NCI-H2171 (cell line): ENCODE results near the gene ZNF354B.
"Not testable (repeated sequence)": the region's sequence is repeated elsewhere in the genome, so short reads cannot be mapped to it uniquely, and the experiment has no call there.

Source experiments
- DNase-seq: peaks from one replicate; lab custom pipeline; 2025; lab: John Stamatoyannopoulos, UW

Gene ZNF354B

GRCh38 chr5:178859625-178860521 lies at the start of gene ZNF354B:
ZNF354B (plus strand) TSS chr5:178859953; CDS start chr5:178861048, 1,095 bp downstream.
- DNase-seq: peak; percentile 71

DNA sequence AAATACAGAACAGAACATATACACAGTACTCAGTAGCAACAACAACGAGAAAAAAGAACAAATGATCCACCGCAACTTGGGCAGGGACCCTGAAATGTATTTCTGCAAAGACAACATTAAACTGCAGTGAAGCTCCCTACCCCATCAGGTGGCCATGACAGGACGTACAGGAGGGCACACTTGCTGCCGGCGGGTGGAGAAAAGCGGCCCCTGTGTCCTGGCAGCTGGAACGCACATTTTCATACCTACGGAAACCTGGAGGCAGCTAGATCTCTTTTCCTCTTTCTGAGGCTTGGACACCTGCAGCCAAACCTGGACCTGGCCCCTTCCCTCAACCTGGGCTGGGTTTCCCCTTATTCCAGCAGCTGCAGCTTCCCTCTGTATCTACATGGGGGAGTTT lies 42.2 kb upstream of the ZNF354B start:
- DNase-seq: no peak

- DNase-seq: no peak
These were observed 41.7 kb upstream of the ZNF354B start for GRCh38 chr5:178818094-178818493.

DNA sequence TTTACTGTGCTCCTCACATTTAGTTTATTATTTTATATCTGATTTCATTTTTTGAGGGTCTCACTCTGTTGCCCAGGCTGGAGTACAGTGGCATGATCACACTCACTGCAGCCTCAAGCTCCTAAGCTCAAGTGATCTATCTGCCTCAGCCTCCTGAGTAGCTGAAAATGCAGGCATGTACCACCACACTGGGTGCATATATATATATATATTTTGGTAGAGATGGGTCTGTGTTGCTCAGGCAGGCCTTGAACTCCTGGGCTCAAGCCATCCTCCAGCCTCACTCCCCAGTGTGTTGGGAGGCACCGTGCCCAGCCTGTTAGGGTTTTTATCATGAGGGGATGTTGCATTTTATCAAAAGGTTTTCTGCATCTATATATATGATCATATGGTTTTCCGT lies 39.8 kb upstream of the ZNF354B start:
- DNase-seq: no peak

DNA sequence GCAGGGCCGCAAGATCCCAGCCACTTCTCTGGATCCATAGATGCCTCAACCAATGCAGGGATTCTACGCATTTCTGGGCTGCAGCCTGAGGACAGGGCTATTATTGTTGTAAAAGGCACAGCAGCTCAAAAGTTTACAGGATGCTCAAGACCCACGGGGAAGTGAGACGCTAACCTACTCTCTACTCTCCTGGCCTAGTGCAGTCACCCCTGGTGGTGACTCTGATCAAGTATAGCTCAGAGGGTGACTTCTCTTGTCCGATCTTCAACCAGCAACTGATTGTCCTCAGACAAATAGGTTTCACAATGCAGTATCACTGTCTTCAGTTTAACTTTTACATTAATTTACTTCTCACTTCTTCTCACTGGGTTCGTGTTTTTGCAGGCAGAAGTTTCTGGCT lies 34.3 kb upstream of the ZNF354B start:
- no peak for DNase-seq

GRCh38 chr5:178826216-178826615 lies 33.5 kb upstream of the ZNF354B start:
- DNase-seq: no peak

GRCh38 chr5:178827636-178828035 lies 32.1 kb upstream of the ZNF354B start:
- no peak for DNase-seq

DNA sequence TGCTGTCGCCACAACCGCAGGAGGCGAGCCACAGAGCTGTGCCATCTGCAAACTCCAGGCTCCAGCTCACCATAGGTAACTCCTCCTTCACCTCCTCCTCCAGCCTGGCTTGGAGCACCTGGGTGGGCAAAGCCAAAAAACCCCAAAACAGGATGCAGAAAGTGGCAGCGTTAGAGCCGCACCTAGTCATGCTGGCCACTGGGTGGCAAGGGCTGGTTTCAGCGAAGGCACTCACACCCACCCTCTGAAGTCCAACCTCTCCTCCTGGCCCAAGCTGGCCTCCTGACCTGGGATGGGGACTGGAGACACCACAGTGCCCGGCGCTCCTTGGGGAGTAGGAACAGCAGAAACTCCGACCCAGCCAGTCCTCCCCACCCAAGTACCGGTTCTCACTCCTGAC lies 28.7 kb upstream of the ZNF354B start:
- DNase-seq: no peak

DNA sequence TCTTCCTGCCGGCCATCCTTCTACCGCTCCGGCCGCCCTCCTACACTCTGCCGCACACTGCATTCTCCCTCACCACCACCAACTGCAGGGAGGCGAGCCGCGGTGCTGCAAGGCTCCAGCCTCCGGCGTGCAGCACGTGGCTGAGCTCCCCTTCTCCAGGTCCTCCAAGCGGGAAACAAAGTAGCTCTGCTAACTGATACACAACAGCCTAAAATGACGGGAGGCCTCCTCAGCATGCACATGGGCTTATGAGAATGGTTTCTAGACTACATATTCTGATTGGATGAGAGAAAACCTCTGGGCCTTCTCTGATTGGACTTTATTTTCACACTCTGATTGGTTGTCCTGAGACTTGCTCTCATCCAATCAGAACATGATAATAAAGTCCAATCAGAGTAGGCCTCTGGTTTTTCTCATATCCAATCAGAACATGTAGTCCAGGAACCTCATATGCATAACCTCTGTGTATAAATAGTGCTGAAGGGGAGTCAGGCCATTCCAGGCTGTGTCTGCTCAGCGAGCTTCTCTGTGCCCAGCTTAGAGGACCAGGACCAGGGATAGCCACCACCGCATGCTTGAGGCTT lies 27.0 kb upstream of the ZNF354B start:
- no peak for DNase-seq

- no peak for DNase-seq
These were observed 23.1 kb upstream of the ZNF354B start for GRCh38 chr5:178836628-178837027.

DNA sequence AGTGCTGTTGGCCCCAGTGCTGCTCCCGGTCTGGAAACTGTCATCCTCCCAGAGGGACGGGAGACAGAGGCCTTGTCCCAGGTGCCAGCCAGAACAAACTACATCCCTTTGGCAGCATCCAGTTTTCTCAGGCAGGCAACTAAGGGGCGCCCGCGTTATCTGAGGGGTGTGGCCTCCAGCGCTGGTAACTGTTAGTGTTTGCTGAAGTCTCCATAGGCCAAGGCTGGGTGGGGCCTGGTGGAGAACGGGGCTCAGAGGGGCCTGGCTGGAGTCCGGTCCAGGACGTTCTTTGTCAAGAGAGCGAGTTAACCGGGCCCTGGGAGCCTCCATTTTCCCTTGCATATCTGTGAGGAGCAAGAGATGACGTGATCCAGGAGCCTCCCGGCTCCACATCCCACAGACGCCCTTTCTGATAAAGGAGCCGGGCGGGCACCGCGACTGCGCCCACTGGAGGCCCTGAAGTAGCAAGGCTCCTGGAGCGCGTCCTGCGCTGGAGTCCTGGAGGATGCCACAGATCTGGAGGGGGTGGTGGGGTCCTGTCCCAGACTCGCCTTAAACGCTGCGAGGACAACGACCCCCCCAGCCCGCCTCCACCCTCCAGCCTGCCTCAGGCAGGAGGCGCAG lies 20.9 kb upstream of the ZNF354B start:
- not testable (repeated sequence) for DNase-seq

GRCh38 chr5:178839319-178839704 lies 20.4 kb upstream of the ZNF354B start:
- DNase-seq: no peak

DNA sequence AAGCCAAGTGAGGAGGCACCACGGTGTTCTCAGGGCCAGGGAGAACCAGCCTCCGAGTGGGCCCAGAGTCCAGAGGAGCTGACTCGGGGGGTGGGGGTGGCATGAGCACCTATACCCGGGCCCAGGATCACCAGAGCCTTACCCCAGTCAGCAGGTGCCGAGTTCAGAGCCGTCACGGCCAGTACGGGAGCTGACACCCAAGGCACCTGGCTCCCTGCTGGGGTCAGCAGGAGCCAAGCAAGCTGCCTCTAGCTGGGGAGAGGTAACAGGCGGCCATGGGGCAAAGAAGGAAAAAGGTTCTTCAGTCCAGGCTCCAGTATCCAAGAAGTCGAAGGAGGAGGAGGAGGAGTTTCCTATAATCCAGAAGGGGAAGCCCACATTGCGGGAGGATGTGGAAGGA lies 19.4 kb upstream of the ZNF354B start:
- DNase-seq: not testable (repeated sequence)

DNA sequence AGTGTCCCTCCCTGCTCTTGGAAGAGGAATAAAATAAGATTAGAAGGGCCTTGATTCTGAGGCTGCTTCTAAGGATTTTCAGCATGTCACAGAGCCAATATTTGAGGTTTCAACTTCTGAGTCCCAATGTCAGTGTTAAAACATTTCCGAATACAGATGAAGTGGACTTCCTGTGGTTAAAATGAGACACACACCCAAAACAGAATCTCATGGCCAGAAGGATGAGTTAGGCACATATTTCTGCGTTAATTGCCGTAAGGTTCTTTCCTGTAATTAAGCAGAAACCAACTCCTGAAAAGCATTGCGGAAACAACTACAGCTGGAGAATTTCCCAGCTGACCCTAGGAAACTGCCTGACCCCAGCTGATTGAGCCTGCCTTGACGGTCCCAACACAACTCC lies 10.4 kb upstream of the ZNF354B start:
- no peak for DNase-seq

- DNase-seq: no peak
These were observed 7.8 kb upstream of the ZNF354B start for GRCh38 chr5:178851951-178852350.

GRCh38 chr5:178854284-178854683 lies 5.5 kb upstream of the ZNF354B start:
- no peak for DNase-seq

DNA sequence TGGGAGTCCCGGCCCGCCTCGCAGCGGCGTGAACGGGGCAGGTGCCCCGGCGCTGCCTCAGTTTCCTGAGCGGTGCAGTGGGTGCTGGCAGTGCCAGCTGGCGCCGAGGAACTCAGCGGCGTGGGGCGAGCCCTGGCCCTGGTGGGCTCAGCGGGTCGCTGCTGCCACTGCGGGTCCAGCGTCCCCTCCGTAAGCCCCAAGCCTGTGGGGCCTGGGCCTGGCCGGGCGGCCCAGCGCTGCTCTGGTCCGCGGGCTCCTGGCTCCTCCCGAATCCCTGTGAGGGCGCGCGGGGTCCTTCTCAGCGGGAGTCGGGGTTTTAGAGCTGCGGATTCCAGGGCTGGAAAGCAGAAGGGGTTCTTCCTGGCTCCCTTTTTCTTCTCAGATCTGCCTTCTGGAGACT lies 862 bp downstream of the ZNF354B start:
- not testable (repeated sequence) for DNase-seq

DNA sequence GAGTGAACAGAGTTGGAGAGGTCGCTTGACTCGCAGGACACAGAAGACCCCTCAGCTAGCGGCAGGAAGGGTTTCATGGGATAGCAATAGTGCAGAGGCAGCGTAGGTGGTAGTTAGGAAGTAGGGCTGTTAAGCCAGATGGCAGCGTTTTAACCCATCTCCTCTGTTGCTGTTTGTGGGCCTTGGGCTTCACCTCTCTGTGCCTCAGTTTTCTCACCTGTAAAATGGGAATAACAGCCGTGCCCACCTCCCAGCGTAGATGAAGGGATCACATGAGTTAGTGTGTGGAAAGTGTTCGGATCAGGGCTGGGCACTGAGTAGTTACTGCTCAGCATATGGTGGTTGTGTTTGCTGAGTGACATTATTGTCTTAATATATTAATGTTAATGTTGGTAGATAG lies 1.9 kb downstream of the ZNF354B start:
- no peak for DNase-seq

DNA sequence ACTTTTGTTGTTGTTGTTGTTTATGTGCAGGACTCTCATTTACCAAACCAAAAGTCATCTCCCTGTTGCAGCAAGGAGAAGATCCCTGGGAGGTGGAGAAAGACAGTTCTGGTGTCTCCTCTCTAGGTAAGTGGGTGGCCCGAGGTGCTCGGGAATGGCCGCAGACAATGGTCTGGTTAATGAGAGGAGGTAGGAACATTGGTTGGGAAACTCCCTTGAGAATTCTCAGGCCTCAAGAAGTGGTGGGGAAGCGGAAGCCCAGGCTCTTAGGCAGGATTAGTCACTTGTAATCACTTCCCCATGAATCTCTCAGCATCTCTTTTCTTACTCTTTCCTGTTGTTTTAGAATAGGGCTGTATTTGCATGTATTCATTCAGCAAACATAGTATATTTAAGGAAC lies 7.2 kb downstream of the ZNF354B start:
- DNase-seq: no peak

DNA sequence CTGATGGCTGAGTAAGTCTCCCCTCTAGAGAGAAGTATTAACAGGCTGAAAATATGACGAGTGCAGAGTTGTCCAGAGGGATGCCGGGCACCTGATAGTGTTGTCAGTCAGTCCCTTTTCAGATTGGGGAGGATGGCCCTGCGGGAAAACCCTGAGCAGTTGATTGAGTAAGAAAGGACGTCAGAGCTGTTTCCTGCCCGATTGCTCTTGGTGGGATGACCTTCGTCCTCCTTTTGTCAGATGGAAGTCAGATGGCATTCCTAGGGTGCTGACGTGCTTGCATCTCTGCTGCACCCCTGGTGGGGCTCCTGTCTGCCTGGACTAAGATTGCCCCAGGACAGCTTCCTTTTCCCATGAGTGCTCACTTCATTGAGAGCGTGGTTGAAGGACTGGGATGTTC lies 9.8 kb downstream of the ZNF354B start:
- no peak for DNase-seq

DNA sequence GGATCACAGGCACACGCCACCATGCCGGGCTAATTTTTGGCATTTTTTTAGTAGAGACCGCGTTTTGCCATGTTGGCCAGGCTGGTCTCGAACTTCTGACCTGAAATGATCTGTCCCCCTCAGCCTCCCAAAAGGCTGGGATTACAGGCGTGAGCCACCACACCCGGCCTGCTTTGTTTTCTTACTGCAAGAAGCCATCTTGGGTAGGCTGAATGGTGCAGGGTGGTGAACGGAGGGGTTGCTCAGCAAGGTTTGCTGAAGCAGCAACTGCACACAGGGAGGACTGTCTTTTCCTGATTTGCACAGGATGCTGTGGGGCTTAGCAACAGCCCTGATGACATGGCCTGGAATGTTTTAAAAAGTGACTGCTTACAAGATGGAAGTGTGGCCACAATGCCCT lies 10.7 kb downstream of the ZNF354B start:
- DNase-seq: no peak

DNA sequence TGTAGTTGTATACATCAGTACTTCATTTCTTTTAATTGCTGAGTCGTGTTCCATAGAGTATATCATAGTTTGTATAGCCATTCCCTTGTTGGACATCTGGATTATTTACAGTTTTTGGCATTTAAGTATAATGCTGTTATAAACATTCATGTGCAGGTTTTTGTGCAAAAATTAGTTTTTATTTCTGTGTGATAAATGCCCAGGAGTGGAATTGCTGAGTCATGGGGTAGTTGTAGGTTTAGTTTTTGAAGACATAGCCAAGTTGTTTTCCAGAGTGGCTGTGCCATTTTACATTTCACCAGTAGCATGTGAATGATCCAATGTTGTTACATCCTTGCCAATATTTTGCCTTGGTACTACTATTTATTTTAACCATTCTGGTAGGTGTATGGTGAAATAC lies 12.5 kb downstream of the ZNF354B start:
- DNase-seq: no peak

DNA sequence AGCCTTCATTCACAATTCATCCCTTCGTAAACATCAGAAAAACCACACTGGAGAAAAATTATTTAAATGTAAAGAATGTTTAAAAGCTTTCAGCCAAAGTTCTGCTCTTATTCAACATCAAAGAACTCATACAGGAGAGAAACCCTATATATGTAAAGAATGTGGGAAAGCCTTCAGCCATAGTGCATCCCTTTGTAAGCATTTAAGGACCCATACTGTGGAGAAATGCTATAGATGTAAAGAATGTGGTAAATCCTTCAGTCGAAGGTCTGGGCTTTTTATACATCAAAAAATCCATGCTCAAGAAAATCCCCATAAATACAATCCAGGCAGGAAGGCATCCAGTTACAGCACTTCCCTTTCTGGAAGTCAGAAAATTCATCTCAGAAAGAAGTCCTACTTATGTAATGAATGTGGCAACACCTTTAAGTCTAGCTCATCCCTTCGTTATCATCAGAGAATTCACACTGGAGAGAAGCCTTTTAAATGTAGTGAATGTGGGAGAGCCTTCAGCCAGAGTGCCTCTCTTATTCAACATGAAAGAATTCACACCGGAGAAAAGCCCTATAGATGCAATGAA lies 23.5 kb downstream of the ZNF354B start:
- not testable (repeated sequence) for DNase-seq
